Omental fat pad (tissue), 4 donors: ENCODE results near the gene DESI1. TPM values are rescaled to one million over a fixed set of nuclear protein-coding genes. Genes with fewer than 3 reads are reported as not detected.
A peak's percentile ranks its signal among the peaks of the same experiment; 100 is the strongest.
"Not testable (repeated sequence)": the region's sequence is repeated elsewhere in the genome, so short reads cannot be mapped to it uniquely, and the experiment has no call there.

Source experiments
- ATAC-seq: fragments of 150-250 bp; one replicate; pipeline ENCODE4 v1.9.1; 2016; ENCODE audit warnings: mild to moderate bottlenecking, moderate library complexity; ENCODE audit not compliant: low FRiP score
- DNase-seq: peaks from one replicate; pipeline ENCODE4 v3.0.0-alpha.2; 2019; ENCODE audit warnings: low spot score
- CTCF ChIP-seq, 3 donors: fragments of 450-650 bp; IDR thresholded peaks; one replicate each; pipeline ENCODE4 v1.5.1; 2016 to 2017; ENCODE audit warnings: antibody characterized with exemption in 3 of 3, mild to moderate bottlenecking in 3 of 3, moderate library complexity in 2 of 3
- total RNA-seq, 4 donors: library from RNA; depleted of rRNA; stranded (reverse); fragments of >200 nt; gene quantifications; one replicate each; pipeline ENCODE4 v1.1.0, GENCODE V29; 2016

The DESI1 gene
- total RNA-seq, 4 donors from 2014 or later, result 16.0 to 22.1 (median 19.5) TPM

GRCh38 chr22:41561335-41561734 lies 59.5 kb downstream of the DESI1 start:
- ATAC-seq, result peak; percentile 1
- DNase-seq, result no peak

GRCh38 chr22:41560095-41560471 lies 60.8 kb downstream of the DESI1 start:
- ATAC-seq (peak; percentile 1), DNase-seq (no peak)
- TF ChIP-seq CTCF (IDR thresholded peaks at IDR 0.05), result no peak

More at GRCh38 chr22:41561335-41561734, 59.5 kb downstream of the DESI1 start:
- no peak for TF ChIP-seq CTCF (IDR thresholded peaks at IDR 0.05)

- ATAC-seq, result not testable (repeated sequence)
These were observed 62.6 kb downstream of the DESI1 start for GRCh38 chr22:41558241-41558630.

GRCh38 chr22:41557401-41558240 lies 63.2 kb downstream of the DESI1 start:
- TF ChIP-seq CTCF (IDR thresholded peaks at IDR 0.05), result no peak
- ATAC-seq, result peak; percentile 41
- peak; percentile 37 for DNase-seq

More at GRCh38 chr22:41558241-41558630, 62.6 kb downstream of the DESI1 start:
- not testable (repeated sequence) for DNase-seq

- DNase-seq (no peak), ATAC-seq (no peak)
- no peak for TF ChIP-seq CTCF (IDR thresholded peaks at IDR 0.05)
These were observed 64.3 kb downstream of the DESI1 start for GRCh38 chr22:41556561-41556960.

- ATAC-seq (peak; percentile 18), DNase-seq (no peak)
- TF ChIP-seq CTCF (IDR thresholded peaks at IDR 0.05), result no peak
These were observed 65.4 kb downstream of the DESI1 start for GRCh38 chr22:41555325-41555982.

- DNase-seq (no peak), ATAC-seq (no peak)
- TF ChIP-seq CTCF (IDR thresholded peaks at IDR 0.05), result no peak
These were observed 68.8 kb downstream of the DESI1 start for GRCh38 chr22:41551877-41552582.
